HG03521 (cell line): ENCODE data around the gene DPP10.

Experiments
- ATAC-seq: cut with Tn5 transposase; IDR thresholded peaks from one replicate; pipeline ENCODE4 v1.9.1; 2021; ENCODE audit warnings: mild to moderate bottlenecking, moderate library complexity; ENCODE audit not compliant: unreplicated experiment

Gene DPP10

GRCh38 chr2:115833196-115833595, 1390.8 kb downstream of the DPP10 start:
- no peak for ATAC-seq

DNA sequence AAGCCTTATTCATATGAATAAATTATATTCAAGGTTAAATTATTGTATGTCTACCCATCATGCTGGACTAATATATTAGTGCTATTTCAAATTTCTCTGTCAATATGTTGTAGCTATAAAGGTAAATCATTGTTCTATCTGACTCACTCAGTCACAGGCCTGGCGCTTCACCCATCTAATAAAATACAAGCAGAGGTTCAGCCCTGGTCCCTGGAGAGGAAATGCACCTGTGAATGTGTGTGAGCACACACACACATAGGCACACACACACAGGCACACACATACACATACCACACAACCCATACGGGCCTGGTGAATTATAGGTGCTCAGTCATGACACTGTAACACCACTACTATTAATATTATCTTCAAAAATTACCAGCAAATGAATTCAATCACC, 1396.1 kb downstream of the DPP10 start:
- no peak for ATAC-seq

DNA sequence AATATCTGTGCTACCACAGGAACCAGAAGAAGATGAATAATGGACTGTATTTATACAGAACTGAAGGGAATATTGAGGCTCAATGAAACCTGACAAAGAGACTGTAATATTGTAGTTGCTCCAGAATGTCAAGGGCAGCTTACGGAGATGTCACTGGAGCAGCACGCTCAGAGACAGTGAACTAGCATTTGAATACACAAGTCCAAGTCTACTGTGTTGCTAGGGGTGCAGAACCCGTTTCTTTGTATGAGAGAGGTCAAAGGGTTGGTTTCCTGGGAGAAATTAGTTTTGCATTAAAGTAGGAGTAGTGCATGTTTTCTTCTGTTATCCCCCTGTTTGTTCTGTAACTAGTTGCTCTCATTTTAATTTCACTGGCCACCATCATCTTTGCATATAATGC, 1399.9 kb downstream of the DPP10 start:
- no peak for ATAC-seq

GRCh38 chr2:115848192-115848591, 1405.8 kb downstream of the DPP10 start:
- ATAC-seq, result no peak

DNA sequence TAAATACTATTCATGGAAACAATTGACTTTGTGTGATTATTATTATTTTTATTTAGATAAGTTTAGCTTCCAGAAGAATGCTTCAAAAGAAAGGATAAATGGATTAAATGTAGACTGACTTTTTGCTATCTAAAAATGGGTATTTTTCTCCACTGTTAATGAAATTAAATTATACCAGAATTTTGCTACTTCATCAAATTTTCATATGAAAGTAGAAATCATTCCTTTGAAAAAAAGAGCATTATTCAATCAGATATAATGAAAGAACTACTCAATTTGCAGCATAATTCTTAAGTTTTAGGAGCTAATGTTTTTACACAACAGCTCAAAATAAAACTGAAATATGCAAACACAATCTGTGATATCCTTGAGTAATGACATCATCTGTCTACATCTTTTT, 1424.6 kb downstream of the DPP10 start:
- no peak for ATAC-seq

DNA sequence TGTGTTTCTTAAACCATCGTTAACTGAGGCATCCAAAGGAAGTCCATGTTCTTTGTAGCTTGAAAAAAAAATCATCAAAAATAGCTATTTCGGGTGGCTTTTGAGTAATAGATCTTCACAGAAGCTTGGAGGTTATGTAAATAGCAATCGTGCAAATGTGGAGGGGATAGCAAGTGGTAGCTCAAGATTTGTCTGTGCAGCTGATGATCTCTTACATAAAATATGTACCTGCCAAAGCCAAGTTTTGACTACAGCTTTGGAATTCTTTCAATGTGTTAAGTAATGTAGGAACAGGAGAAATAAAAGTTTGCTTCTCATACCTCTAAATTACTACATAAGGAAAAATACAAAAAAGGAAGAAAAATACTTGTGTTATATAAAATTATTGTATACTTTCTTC, 1432.0 kb downstream of the DPP10 start:
- ATAC-seq, result no peak

DNA sequence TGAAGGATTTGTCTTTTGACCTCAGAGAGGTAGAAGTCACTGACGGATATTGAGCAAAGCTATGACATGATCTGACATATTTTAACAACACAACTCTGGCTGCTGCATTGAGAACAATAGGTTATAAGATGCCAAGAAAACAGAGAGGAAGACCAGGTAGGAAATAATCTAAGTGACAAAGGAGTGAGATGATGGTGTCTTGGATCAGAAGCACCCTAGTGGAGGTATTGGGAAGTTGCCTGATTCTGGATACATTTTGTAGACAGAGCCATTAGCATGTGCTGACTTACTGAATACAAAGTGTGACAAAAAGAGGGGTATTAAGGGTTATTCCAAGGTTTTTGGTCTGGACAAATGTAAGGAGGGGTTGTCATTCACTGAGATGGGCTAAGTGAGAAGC, 1438.1 kb downstream of the DPP10 start:
- no peak for ATAC-seq

DNA sequence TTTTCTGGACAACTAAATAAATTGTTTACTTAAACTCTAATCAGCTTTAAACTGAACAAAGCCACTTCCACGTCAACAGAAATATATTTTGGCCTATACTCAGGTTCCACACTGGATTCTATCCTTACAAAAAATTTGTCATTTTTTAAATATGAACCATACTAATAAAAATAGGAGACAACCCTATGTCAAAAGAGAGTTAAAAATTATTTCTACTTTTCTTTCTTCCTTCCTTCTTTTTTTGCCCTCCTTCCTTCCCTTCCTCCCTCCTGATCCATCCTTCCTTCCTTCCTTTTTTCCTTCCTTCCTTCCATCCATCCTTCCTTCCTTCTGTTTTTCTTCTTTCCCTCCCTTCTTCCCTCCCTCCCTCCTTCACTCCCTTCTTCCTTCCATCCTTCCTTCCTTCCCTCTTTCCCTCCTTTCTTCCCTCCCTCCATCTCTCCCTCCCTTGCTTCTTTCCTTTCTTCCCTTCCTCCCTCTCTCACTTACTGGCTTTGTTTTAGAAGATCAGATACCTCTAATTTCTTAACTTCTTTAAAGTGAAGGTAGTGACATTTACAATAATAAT, 1444.9 kb downstream of the DPP10 start:
- no peak for ATAC-seq
